Esophagus squamous epithelium (tissue), 5 donors: ENCODE data around the gene AXL. TPM values are rescaled to one million over a fixed set of nuclear protein-coding genes. Genes with fewer than 3 reads are reported as not detected.
"Not testable (repeated sequence)": the region's sequence is repeated elsewhere in the genome, so short reads cannot be mapped to it uniquely, and the experiment has no call there.

Experiments
- DNase-seq: peaks from one replicate; lab custom pipeline; 2025; lab: John Stamatoyannopoulos, UW
- H3K27ac ChIP-seq, 4 donors: fragments of 200-600 bp; sonication (generic); one replicate each; pipeline ENCODE4 v1.5.1; 2016 to 2019; ENCODE audit warnings: mild to moderate bottlenecking in 1 of 4
- H3K27me3 ChIP-seq, 4 donors: fragments of 200-600 bp; sonication (generic); 1 replicate in 3 of 4; 2 replicates in 1 of 4; pipeline versions ENCODE4 v1.5.1 to v1.6.0; 2017 to 2021; ENCODE audit warnings: antibody characterized with exemption in 1 of 4
- H3K36me3 ChIP-seq, 3 donors: fragments of 200-600 bp; sonication (generic); one replicate each; pipeline ENCODE4 v1.5.1; 2016 to 2019
- H3K4me1 ChIP-seq, 3 donors: fragments of 200-600 bp; sonication (generic); one replicate each; pipeline ENCODE4 v1.5.1; 2017 to 2019
- H3K4me3 ChIP-seq, 4 donors: fragments of 200-600 bp; sonication (generic); 1 replicate in 3 of 4; 2 replicates in 1 of 4; pipeline ENCODE4 v1.5.1; 2016 to 2019; ENCODE audit warnings: mild to moderate bottlenecking in 2 of 4, moderate library complexity in 1 of 4
- H3K9me3 ChIP-seq, 3 donors: fragments of 200-600 bp; sonication (generic); one replicate each; pipeline ENCODE4 v1.5.1; 2016 to 2019
- POLR2A ChIP-seq, 4 donors: fragments of 450-650 bp; IDR thresholded peaks; one replicate each; pipeline ENCODE4 v1.6.1; 2017; ENCODE audit warnings: antibody characterized with exemption in 4 of 4, mild to moderate bottlenecking in 4 of 4, moderate library complexity in 3 of 4
- WGBS, 2 donors: methylation state at CpG; one replicate each; pipeline ENCODE4 v1.1.5; 2018; 5-methylcytosine and 5-hydroxymethylcytosine counted together
- intact Hi-C: fragments of 100-400 bp; cut with DNase I; formaldehyde crosslinking; loops from one replicate; pipeline ENCODE4 v1.15.0; 2022
- total RNA-seq, 4 donors: library from RNA; depleted of rRNA; stranded (reverse); fragments of >200 nt; gene quantifications; one replicate each; pipeline ENCODE4 v1.1.0, GENCODE V29; 2016
- TF ChIP-seq, protein P1 (sequence below), 6 experiments: fragments of 450-650 bp in 4 of 6; fragments of 200-600 bp in 2 of 6; sonication (generic) in 2 of 6; IDR thresholded peaks; one replicate each; pipeline ENCODE4 v1.5.1; 2016 to 2019; ENCODE audit warnings: antibody characterized with exemption in 6 of 6, mild to moderate bottlenecking in 4 of 6, moderate library complexity in 4 of 6
- donor health status: DM: yes; HTN: yes; CAD: no.

The AXL gene
- total RNA-seq, 4 donors from 2014 or later, result 5.3 to 40.2 (median 17.3) TPM

DNA sequence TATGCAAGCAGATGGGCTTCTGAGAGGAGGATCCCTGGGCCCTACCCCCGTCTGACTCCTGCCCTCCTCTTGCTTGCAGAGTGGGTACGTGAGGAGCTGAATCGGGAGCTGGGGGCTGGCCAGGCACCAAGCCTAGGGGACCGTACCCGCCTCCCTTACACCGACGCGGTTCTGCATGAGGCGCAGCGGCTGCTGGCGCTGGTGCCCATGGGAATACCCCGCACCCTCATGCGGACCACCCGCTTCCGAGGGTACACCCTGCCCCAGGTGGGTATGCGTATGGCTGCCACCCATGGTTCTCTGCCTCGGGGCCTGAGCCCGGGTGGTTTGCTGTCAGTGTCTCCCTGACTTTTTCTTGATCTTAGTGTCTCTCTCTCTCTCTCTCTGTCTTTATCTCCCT, 15.7 kb upstream of the AXL start:
- Histone ChIP-seq H3K27ac (no peak overlapping the region), H3K36me3 (peaks cover 0 to 38% (median 0%) of the 10 kb centered on the region in 3 donors), H3K9me3 (no peaks in the 10 kb centered on the region), H3K27me3 (peaks cover 0 to 6% (median 0%) of the 10 kb centered on the region in 4 donors), H3K4me1 (no peaks in the 10 kb centered on the region), H3K4me3 (no peak overlapping the region)
- no peak for DNase-seq
- intact Hi-C loops, result no loop called here
- 74 to 89% methylated on average over 7 to 8 of the region's 18 CpGs for WGBS, 2 donors
- TF ChIP-seq, protein P1, sequence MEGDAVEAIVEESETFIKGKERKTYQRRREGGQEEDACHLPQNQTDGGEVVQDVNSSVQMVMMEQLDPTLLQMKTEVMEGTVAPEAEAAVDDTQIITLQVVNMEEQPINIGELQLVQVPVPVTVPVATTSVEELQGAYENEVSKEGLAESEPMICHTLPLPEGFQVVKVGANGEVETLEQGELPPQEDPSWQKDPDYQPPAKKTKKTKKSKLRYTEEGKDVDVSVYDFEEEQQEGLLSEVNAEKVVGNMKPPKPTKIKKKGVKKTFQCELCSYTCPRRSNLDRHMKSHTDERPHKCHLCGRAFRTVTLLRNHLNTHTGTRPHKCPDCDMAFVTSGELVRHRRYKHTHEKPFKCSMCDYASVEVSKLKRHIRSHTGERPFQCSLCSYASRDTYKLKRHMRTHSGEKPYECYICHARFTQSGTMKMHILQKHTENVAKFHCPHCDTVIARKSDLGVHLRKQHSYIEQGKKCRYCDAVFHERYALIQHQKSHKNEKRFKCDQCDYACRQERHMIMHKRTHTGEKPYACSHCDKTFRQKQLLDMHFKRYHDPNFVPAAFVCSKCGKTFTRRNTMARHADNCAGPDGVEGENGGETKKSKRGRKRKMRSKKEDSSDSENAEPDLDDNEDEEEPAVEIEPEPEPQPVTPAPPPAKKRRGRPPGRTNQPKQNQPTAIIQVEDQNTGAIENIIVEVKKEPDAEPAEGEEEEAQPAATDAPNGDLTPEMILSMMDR (IDR thresholded peaks at IDR 0.05), result no peak
- TF ChIP-seq POLR2A (IDR thresholded peaks at IDR 0.05), result no peak

DNA sequence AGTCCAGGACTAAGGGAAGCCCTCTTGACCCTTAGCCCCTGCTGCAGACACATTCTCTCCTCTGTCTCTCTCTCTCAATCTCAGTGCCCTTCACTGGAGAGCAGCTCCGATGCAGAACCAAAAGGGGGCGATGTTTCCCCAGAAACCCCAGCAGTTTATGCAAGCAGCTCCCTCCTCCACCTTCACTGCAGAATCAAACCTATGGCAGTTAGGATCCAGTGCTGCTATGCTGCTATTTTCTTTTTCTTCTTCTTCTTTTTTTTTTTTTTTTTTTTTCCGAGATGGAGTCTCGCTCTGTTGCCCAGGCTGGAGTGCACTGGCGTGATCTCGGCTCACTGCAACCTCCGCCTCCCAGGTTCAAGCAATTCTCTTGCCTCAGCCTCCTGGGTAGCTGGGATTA, 14.7 kb upstream of the AXL start:
- H3K4me3 ChIP-seq, DNase-seq, H3K4me1 ChIP-seq, intact Hi-C loops, H3K9me3 ChIP-seq, H3K27ac ChIP-seq, H3K27me3 ChIP-seq: not testable (repeated sequence)
- WGBS, 2 donors, result 44 to 53% methylated on average over 7 of the region's 7 CpGs
- TF ChIP-seq, protein P1 (IDR thresholded peaks at IDR 0.05), result peak; percentile 68 to 91 (median 86)
- H3K36me3 ChIP-seq, result peaks cover 0 to 31% (median 0%) of the 10 kb centered on the region in 3 donors

- 73 to 83% methylated on average over 9 to 10 of the region's 10 CpGs for WGBS, 2 donors
- H3K4me3 ChIP-seq, result no peak overlapping the region
- intact Hi-C loops, result loop anchor here (5.0 kb wide), 1 partner anchor 56 kb away; the partner anchor contains the start of gene HNRNPUL1
- H3K27me3 ChIP-seq, result no peaks in the 10 kb centered on the region
- H3K9me3 ChIP-seq, result no peaks in the 10 kb centered on the region
- H3K36me3 ChIP-seq, result peaks cover 0 to 28% (median 0%) of the 10 kb centered on the region in 3 donors
- no peak for DNase-seq
- H3K27ac ChIP-seq, result no peak overlapping the region
- H3K4me1 ChIP-seq, result no peaks in the 10 kb centered on the region
- TF ChIP-seq, protein P1 (IDR thresholded peaks at IDR 0.05), result no peak
- TF ChIP-seq POLR2A (IDR thresholded peaks at IDR 0.05), result no peak
Measured at GRCh38 chr19:41205995-41206394, 13.0 kb upstream of the AXL start.

DNA sequence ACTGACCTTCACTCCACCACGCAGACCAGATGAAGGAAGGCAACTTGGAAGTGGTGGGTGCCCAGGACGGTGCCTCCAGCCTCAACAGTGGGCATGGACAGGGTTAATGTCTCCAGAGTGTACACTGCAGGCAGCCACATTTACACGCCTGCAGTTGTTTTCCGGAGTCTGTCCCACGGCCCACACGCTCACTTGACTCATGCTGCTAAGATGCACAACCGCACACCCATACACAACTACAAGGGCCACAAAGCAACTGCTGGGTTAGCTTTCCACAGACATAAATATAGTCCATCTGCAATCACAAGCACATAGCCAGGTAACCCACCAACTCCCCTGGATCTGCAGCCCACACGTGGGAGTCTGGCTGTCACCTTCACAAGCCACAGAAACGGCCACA, 12.6 kb upstream of the AXL start:
- Histone ChIP-seq H3K27me3 (no peaks in the 10 kb centered on the region), H3K36me3 (peaks cover 0 to 23% (median 0%) of the 10 kb centered on the region in 3 donors), H3K27ac (peak overlapping the region in 3 of 4 donors; percentile 38 to 69 (median 67)), H3K4me1 (no peaks in the 10 kb centered on the region), H3K4me3 (no peak overlapping the region), H3K9me3 (no peaks in the 10 kb centered on the region)
- intact Hi-C loops, result loop anchor here (5.0 kb wide), 1 partner anchor 56 kb away; the partner anchor contains the start of gene HNRNPUL1
- DNase-seq, result no peak
- WGBS, 2 donors, result 63 to 76% methylated on average over 2 to 5 of the region's 9 CpGs
- TF ChIP-seq, protein P1 (IDR thresholded peaks at IDR 0.05), result no peak
- TF ChIP-seq POLR2A (IDR thresholded peaks at IDR 0.05), result no peak

DNA sequence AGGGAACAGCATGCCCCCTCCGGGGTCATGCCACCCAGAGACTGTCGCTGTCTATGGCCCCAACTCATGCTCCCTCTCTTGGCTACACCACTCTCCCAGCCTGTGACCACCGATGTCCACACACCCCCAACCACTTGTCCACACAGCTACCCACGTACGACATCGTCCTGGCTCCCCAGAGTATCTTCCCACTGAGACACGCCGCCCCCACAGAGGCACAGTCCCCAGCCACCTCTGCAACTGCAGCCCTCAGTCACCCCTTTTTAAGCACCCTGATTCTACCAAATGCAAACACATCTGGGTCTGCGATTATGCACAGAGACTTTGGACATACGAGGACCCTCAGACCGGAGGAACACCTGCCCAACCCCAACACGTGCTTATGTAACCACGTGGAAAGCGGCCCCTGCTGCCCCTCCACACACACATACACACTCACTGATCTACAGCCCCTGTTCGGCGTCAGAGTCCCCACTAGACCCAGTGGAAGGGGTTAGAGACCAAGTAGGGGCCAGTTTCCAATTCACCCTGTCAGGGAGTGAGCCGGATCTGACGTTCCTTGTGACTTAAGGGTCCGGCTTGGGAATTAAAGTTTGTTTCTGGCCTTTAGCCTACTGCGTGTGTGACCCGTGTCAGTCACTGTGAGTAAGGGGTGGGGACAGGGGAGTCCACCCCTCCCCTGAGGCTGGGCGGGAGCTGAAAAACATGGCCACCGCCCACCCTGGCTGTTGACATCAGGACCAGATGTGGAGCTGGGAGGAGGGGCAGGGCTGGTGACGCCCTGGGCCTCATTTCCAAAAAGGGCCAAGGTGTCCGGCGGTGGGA, 11.9 kb upstream of the AXL start:
- Histone ChIP-seq H3K4me3 (peak overlapping the region in 1 of 4 donors; percentile 32), H3K27ac (peak overlapping the region; percentile 0 to 69 (median 52)), H3K4me1 (no peaks in the 10 kb centered on the region), H3K36me3 (peaks cover 0 to 21% (median 0%) of the 10 kb centered on the region in 3 donors), H3K27me3 (no peaks in the 10 kb centered on the region), H3K9me3 (no peaks in the 10 kb centered on the region)
- TF ChIP-seq, protein P1 (IDR thresholded peaks at IDR 0.05), result no peak
- no peak for TF ChIP-seq POLR2A (IDR thresholded peaks at IDR 0.05)
- intact Hi-C loops, result loop anchor here (5.0 kb wide), 1 partner anchor 55 kb away; the partner anchor contains the start of gene HNRNPUL1
- no peak for DNase-seq
- 54 to 77% methylated on average over 12 to 22 of the region's 26 CpGs for WGBS, 2 donors
